ENCODE data around the gene PLCL1. TPM values are rescaled to one million over a fixed set of nuclear protein-coding genes. Genes with fewer than 3 reads are reported as not detected.

Gene PLCL1
- total RNA-seq, 1 experiment from 2014 or later: 0.07 TPM

DNA sequence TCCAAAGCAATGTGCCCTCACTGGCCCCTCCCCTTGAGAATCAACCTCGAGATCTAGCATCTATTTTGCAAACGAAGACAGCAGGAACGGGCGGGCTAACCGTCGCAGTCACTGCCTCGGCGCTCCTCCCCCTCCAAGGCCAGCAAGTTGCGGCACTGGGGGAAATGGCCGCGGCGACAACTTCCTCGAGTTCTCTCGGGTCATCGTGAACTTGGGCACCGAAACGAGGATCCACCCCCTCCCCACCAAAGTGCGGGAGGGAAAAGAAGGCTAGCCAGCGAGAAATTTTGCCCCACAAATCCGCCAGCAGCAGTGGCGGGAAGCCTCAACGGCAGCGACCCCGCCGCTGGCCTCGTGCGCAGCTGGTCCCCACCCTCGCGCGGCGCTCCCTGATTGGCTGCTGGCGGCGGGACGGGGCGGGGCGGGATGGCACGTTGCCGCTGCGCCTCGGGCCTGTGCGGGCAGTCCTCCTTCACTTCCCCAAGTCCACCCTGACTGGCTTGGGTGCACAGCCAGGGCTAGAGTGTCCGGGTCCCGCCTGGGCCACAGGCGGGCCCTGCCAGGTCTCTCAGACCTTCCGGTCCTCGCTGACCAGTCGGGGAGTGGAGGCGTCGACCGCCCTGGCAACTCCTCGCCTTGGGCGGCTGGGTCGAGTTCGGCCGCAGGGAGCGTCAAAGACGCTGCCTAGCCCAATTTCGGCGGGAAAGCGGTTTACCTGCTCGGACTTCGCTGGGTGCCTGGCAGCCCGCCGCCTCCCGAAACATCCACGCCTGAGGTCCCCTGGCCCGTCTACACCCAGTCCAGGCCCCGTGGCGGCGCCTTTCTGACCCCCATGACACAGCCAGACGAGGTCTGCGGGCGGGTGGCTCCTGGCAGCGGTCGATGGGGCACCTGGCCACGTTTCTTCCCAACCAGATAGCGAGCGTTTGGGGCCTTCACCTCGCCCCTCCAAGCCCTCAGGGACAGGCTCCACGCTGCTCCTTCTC lies 19.1 kb upstream of the PLCL1 start, which contains the start of gene BOLL:
Gene BOLL, minus strand, starts transcription at position 364 of the 986 bp plus-strand sequence. CDS start 3,469 bp downstream, outside the sequence.
- RAD21 ChIA-PET (ENCODE audit: low non-redundant PET in 1 of 2, low total read pairs in 2 of 2, uncharacterized antibody in 2 of 2, unreplicated experiment in 2 of 2): no interaction called here
- Histone ChIP-seq H3K9me2 (ENCODE audit: insufficient read depth) (no peaks in the 10 kb centered on the region), H3K4me2 (ENCODE audit: low read length) (no peak within 1 kb of the TSS), H3K27ac (ENCODE audit: low read depth, low read length) (no peak within 1 kb of the TSS), H3K79me2 (ENCODE audit: insufficient read depth, low read length) (no peaks in the 10 kb centered on the region), H3K27me3 (ENCODE audit: insufficient read depth, low read length) (no peaks in the 10 kb centered on the region), H2AFZ (ENCODE audit: low read depth, low read length, poor library complexity, severe bottlenecking) (no peak within 1 kb of the TSS), H3K9me3 (ENCODE audit: control insufficient read depth in 1 of 2, insufficient read depth in 1 of 2, low read depth in 1 of 2, low read length in 2 of 2) (no peaks in the 10 kb centered on the region), H3K4me1 (ENCODE audit: control insufficient read depth in 1 of 2, insufficient read depth in 2 of 2, low read length in 2 of 2) (no peaks in the 10 kb centered on the region), H3K9ac (ENCODE audit: low read length) (no peak within 1 kb of the TSS), H4K20me1 (ENCODE audit: insufficient read depth) (no peaks in the 10 kb centered on the region), H3K4me3 (replicated peaks in 1 of 2; ENCODE audit: low read depth in 1 of 2, low read length in 2 of 2) (no peak within 1 kb of the TSS), H3K36me3 (ENCODE audit: control insufficient read depth in 1 of 2, insufficient read depth in 2 of 2, low read length in 2 of 2) (no peaks in the 10 kb centered on the region)
- ATAC-seq (no peak), DNase-seq (ENCODE audit: low read depth, low spot score) (no peak)
- BruUV-seq (replicated peaks): no TSS peak
- TF ChIP-seq ZFX (IDR thresholded peaks at IDR 0.05): no peak
- TF ChIP-seq YY1 (IDR thresholded peaks at IDR 0.05; ENCODE audit: extremely low read depth, insufficient replicate concordance, low read depth, low read length): no peak
- TF ChIP-seq SIN3A (IDR thresholded peaks at IDR 0.05; ENCODE audit: low read depth): no peak
- no peak for TF ChIP-seq TCF7L2 (IDR thresholded peaks at IDR 0.05; ENCODE audit: borderline replicate concordance, extremely low read depth, insufficient read depth, insufficient read length)
- TF ChIP-seq JUND (IDR thresholded peaks at IDR 0.05): no peak
- TF ChIP-seq, protein P1, sequence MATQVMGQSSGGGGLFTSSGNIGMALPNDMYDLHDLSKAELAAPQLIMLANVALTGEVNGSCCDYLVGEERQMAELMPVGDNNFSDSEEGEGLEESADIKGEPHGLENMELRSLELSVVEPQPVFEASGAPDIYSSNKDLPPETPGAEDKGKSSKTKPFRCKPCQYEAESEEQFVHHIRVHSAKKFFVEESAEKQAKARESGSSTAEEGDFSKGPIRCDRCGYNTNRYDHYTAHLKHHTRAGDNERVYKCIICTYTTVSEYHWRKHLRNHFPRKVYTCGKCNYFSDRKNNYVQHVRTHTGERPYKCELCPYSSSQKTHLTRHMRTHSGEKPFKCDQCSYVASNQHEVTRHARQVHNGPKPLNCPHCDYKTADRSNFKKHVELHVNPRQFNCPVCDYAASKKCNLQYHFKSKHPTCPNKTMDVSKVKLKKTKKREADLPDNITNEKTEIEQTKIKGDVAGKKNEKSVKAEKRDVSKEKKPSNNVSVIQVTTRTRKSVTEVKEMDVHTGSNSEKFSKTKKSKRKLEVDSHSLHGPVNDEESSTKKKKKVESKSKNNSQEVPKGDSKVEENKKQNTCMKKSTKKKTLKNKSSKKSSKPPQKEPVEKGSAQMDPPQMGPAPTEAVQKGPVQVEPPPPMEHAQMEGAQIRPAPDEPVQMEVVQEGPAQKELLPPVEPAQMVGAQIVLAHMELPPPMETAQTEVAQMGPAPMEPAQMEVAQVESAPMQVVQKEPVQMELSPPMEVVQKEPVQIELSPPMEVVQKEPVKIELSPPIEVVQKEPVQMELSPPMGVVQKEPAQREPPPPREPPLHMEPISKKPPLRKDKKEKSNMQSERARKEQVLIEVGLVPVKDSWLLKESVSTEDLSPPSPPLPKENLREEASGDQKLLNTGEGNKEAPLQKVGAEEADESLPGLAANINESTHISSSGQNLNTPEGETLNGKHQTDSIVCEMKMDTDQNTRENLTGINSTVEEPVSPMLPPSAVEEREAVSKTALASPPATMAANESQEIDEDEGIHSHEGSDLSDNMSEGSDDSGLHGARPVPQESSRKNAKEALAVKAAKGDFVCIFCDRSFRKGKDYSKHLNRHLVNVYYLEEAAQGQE (IDR thresholded peaks at IDR 0.05; ENCODE audit: low read depth): no peak
- TF ChIP-seq EZH2phosphoT487 (IDR thresholded peaks at IDR 0.05; ENCODE audit: borderline replicate concordance): no peak
- no peak for TF ChIP-seq RAD21 (IDR thresholded peaks at IDR 0.05; ENCODE audit: low read depth)
- no peak for TF ChIP-seq POLR2A (IDR thresholded peaks at IDR 0.05; ENCODE audit: borderline replicate concordance, extremely low read depth, insufficient read depth, insufficient read length)
- TF ChIP-seq, protein P2, sequence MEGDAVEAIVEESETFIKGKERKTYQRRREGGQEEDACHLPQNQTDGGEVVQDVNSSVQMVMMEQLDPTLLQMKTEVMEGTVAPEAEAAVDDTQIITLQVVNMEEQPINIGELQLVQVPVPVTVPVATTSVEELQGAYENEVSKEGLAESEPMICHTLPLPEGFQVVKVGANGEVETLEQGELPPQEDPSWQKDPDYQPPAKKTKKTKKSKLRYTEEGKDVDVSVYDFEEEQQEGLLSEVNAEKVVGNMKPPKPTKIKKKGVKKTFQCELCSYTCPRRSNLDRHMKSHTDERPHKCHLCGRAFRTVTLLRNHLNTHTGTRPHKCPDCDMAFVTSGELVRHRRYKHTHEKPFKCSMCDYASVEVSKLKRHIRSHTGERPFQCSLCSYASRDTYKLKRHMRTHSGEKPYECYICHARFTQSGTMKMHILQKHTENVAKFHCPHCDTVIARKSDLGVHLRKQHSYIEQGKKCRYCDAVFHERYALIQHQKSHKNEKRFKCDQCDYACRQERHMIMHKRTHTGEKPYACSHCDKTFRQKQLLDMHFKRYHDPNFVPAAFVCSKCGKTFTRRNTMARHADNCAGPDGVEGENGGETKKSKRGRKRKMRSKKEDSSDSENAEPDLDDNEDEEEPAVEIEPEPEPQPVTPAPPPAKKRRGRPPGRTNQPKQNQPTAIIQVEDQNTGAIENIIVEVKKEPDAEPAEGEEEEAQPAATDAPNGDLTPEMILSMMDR (IDR thresholded peaks at IDR 0.05 in 2 of 3, conservative IDR thresholded peaks at IDR 0.05 in 1 of 3; ENCODE audit: borderline replicate concordance in 1 of 3, insufficient read depth in 1 of 3, low read depth in 2 of 3, low read length in 2 of 3): no peak
- TF ChIP-seq, protein P3, sequence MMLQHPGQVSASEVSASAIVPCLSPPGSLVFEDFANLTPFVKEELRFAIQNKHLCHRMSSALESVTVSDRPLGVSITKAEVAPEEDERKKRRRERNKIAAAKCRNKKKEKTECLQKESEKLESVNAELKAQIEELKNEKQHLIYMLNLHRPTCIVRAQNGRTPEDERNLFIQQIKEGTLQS (IDR thresholded peaks at IDR 0.05): no peak
- no peak for TF ChIP-seq SRF (IDR thresholded peaks at IDR 0.05; ENCODE audit: low read depth)
- TF ChIP-seq CEBPB (IDR thresholded peaks at IDR 0.05; ENCODE audit: low read depth): no peak
- POLR2A ChIA-PET: no interaction called here
- intact Hi-C loops (cut with micrococcal nuclease): no loop called here
- CTCF ChIA-PET: no interaction called here

Data from HCT116 (cell line).